H9 (cell line): ENCODE measurements around the gene VWA8. TPM values are rescaled to one million over a fixed set of nuclear protein-coding genes. Genes with fewer than 3 reads are reported as not detected.

Source experiments
- DNase-seq: peaks from one replicate; pipeline ENCODE4 v3.0.0-alpha.2; 2017
- H2AFZ ChIP-seq: one replicate; pipeline ENCODE4 v1.6.1; 2013; ENCODE audit warnings: mild to moderate bottlenecking, low read length, control low read depth, moderate library complexity
- H2AK5ac ChIP-seq: 2 replicates; pipeline ENCODE4 v1.6.1; 2013; ENCODE audit warnings: low read length, control low read depth, mixed read lengths; ENCODE audit not compliant: insufficient read length
- H2BK120ac ChIP-seq: one replicate; pipeline ENCODE4 v1.6.1; 2013; ENCODE audit warnings: low read depth, mild to moderate bottlenecking, low read length, control low read depth, inconsistent platforms; ENCODE audit not compliant: poor library complexity, severe bottlenecking
- H2BK12ac ChIP-seq: 2 replicates; pipeline ENCODE4 v1.6.1; 2013; ENCODE audit warnings: low read length, control low read depth, mixed read lengths, low read depth; ENCODE audit not compliant: insufficient read length
- H2BK15ac ChIP-seq: 2 replicates; pipeline ENCODE4 v1.6.1; 2013; ENCODE audit warnings: low read depth, low read length, control low read depth
- H2BK20ac ChIP-seq: one replicate; pipeline ENCODE4 v1.6.1; 2013; ENCODE audit warnings: low read depth, mild to moderate bottlenecking, low read length, control low read depth, inconsistent platforms; ENCODE audit not compliant: poor library complexity, severe bottlenecking
- H2BK5ac ChIP-seq: 2 replicates; pipeline ENCODE4 v1.6.1; 2013; ENCODE audit warnings: low read length, control low read depth, mixed read lengths; ENCODE audit not compliant: insufficient read length
- H3K14ac ChIP-seq: 2 replicates; pipeline ENCODE4 v1.6.1; 2013; ENCODE audit warnings: low read length, control low read depth; ENCODE audit not compliant: insufficient read depth
- H3K18ac ChIP-seq: 2 replicates; pipeline ENCODE4 v1.6.1; 2013; ENCODE audit warnings: low read depth, mild to moderate bottlenecking, mixed read lengths, low read length, control low read depth; ENCODE audit not compliant: insufficient read length
- H3K23ac ChIP-seq: 2 replicates; pipeline ENCODE4 v1.6.1; 2013; ENCODE audit warnings: low read length, control low read depth, mixed read lengths, low read depth; ENCODE audit not compliant: insufficient read length
- H3K23me2 ChIP-seq: 2 replicates; pipeline ENCODE4 v1.6.1; 2013; ENCODE audit warnings: low read depth, mild to moderate bottlenecking, mixed read lengths, low read length, control low read depth; ENCODE audit not compliant: insufficient read length, poor library complexity, severe bottlenecking
- H3K27ac ChIP-seq: 2 replicates; pipeline ENCODE4 v1.5.1; 2013; ENCODE audit warnings: low read length, control low read depth, mixed read lengths, low read depth; ENCODE audit not compliant: insufficient read length
- H3K27me3 ChIP-seq: 2 replicates; pipeline ENCODE4 v1.6.1; 2013; ENCODE audit warnings: low read length, control low read depth, inconsistent platforms; ENCODE audit not compliant: insufficient read depth
- H3K4ac ChIP-seq: 2 replicates; pipeline ENCODE4 v1.6.1; 2013; ENCODE audit warnings: low read depth, mild to moderate bottlenecking, control low read depth, inconsistent platforms, low read length, moderate library complexity
- H3K4me1 ChIP-seq: 2 replicates; pipeline ENCODE4 v1.6.1; 2013; ENCODE audit warnings: low read length, control low read depth, inconsistent platforms; ENCODE audit not compliant: insufficient read depth
- H3K4me2 ChIP-seq: 2 replicates; pipeline ENCODE4 v1.6.1; 2013; ENCODE audit warnings: low read length, control low read depth, mixed read lengths; ENCODE audit not compliant: insufficient read length, insufficient read depth
- H3K56ac ChIP-seq: 2 replicates; pipeline ENCODE4 v1.6.1; 2013; ENCODE audit warnings: low read depth, mild to moderate bottlenecking, mixed read lengths, low read length, control low read depth; ENCODE audit not compliant: insufficient read length
- H3K79me1 ChIP-seq: 2 replicates; pipeline ENCODE4 v1.6.1; 2013; ENCODE audit warnings: low read depth, mild to moderate bottlenecking, moderate library complexity, low read length, control low read depth, inconsistent platforms; ENCODE audit not compliant: insufficient read depth, poor library complexity, severe bottlenecking
- H3K79me2 ChIP-seq: 2 replicates; pipeline ENCODE4 v1.6.1; 2013; ENCODE audit warnings: low read length, control low read depth, inconsistent platforms; ENCODE audit not compliant: insufficient read depth
- H3K9ac ChIP-seq: 2 replicates; pipeline ENCODE4 v1.6.1; 2013; ENCODE audit warnings: low read length, control low read depth, mixed read lengths; ENCODE audit not compliant: insufficient read length; ENCODE audit errors: extremely low read depth
- H3K9me3 ChIP-seq: one replicate; pipeline ENCODE4 v1.6.1; 2013; ENCODE audit warnings: low read depth, low read length, inconsistent platforms; ENCODE audit not compliant: control insufficient read depth
- H3T11ph ChIP-seq: one replicate; pipeline ENCODE4 v1.6.1; 2013; ENCODE audit warnings: mild to moderate bottlenecking, low read length, control low read depth, inconsistent platforms
- H4K20me1 ChIP-seq: one replicate; pipeline ENCODE4 v1.6.1; 2013; ENCODE audit not compliant: control insufficient read depth, insufficient read length, insufficient read depth
- H4K5ac ChIP-seq: 2 replicates; pipeline ENCODE4 v1.6.1; 2013; ENCODE audit warnings: low read depth, mild to moderate bottlenecking, mixed read lengths, low read length, control low read depth; ENCODE audit not compliant: insufficient read length
- H4K8ac ChIP-seq: replicated peaks from 2 replicates; pipeline ENCODE4 v1.6.1; 2013; ENCODE audit warnings: low read length, control low read depth, mixed read lengths, low read depth; ENCODE audit not compliant: insufficient read length
- H4K91ac ChIP-seq: 2 replicates; pipeline ENCODE4 v1.6.1; 2013; ENCODE audit warnings: low read depth, mild to moderate bottlenecking, moderate library complexity, mixed read lengths, low read length, control low read depth; ENCODE audit not compliant: insufficient read length
- H3K27ac Mint-ChIP-seq, 3 experiments: 2 replicates in 2 of 3; 3 replicates in 1 of 3; pipeline ENCODE4 v1.8.0; 2020 to 2021; ENCODE audit warnings: mixed read lengths in 3 of 3, mild to moderate bottlenecking in 1 of 3, moderate library complexity in 1 of 3
- H3K27me3 Mint-ChIP-seq: 2 replicates; pipeline ENCODE4 v1.8.0; 2021; ENCODE audit warnings: low read depth, mild to moderate bottlenecking, moderate library complexity, mixed read lengths
- H3K36me3 Mint-ChIP-seq, 3 experiments: 2 replicates in 2 of 3; 3 replicates in 1 of 3; pipeline ENCODE4 v1.8.0; 2020 to 2021; ENCODE audit warnings: low read depth in 3 of 3, mixed read lengths in 3 of 3; ENCODE audit not compliant: insufficient read depth in 1 of 3
- H3K4me1 Mint-ChIP-seq, 2 experiments: 2 replicates each; pipeline ENCODE4 v1.8.0; 2020; ENCODE audit warnings: mixed read lengths in 2 of 2
- H3K4me3 Mint-ChIP-seq, 2 experiments: 2 replicates in 1 of 2; 3 replicates in 1 of 2; pipeline ENCODE4 v1.8.0; 2020 to 2021; ENCODE audit warnings: mild to moderate bottlenecking in 2 of 2, mixed read lengths in 2 of 2, moderate library complexity in 1 of 2
- H3K9me3 Mint-ChIP-seq, 2 experiments: 2 replicates in 1 of 2; 3 replicates in 1 of 2; pipeline ENCODE4 v1.8.0; 2020; ENCODE audit warnings: mild to moderate bottlenecking in 2 of 2, mixed read lengths in 2 of 2, moderate library complexity in 1 of 2
- CTCF ChIP-seq: fragments of 200-600 bp; sonication (generic); conservative IDR thresholded peaks from 3 replicates; pipeline ENCODE4 v1.8.0; 2021; ENCODE audit warnings: antibody characterized with exemption, mild to moderate bottlenecking
- WGBS: extraction: QIAGEN DNeasy Blood & Tissue Kit; methylation state at CpG from one replicate; pipeline ENCODE4 v1.1.7; 2013; ENCODE audit warnings: missing lambda C conversion rate, low lambda C conversion rate, mixed read lengths; ENCODE audit not compliant: insufficient read length; ENCODE audit errors: extremely low coverage; 5-methylcytosine and 5-hydroxymethylcytosine counted together
- total RNA-seq: library from RNA; stranded (reverse); gene quantifications from 2 replicates; pipeline ENCODE4 v1.2.1, GENCODE V29; 2021

The VWA8 gene
- total RNA-seq, 1 experiment from 2014 or later: 17.4 TPM

- Mint-ChIP-seq H3K27ac (no peak overlapping the region), H3K36me3 (peaks cover 0 to 1% (median 0%) of the 10 kb centered on the region in 3 experiments; a peak in 2 of 7 replicates), H3K27me3 (no peaks in the 10 kb centered on the region), H3K9me3 (no peaks in the 10 kb centered on the region), H3K4me1 (no peaks in the 10 kb centered on the region), H3K4me3 (no peak overlapping the region)
- Histone ChIP-seq H3K79me2 (no peaks in the 10 kb centered on the region), H4K8ac (no peak overlapping the region), H4K20me1 (no peaks in the 10 kb centered on the region), H2AFZ (no peak overlapping the region), H3K9me3 (no peaks in the 10 kb centered on the region), H2BK12ac (no peak overlapping the region), H2AK5ac (no peak overlapping the region), H3K56ac (no peak overlapping the region), H3K18ac (no peak overlapping the region), H3K23me2 (no peaks in the 10 kb centered on the region), H3K4ac (no peak overlapping the region), H3K9ac (no peak overlapping the region), H2BK20ac (no peak overlapping the region), H3K4me1 (no peaks in the 10 kb centered on the region), H2BK15ac (no peak overlapping the region), H3T11ph (no peak overlapping the region), H3K14ac (no peak overlapping the region), H3K4me2 (no peak overlapping the region), H3K27me3 (no peaks in the 10 kb centered on the region), H3K79me1 (no peaks in the 10 kb centered on the region), H2BK120ac (no peak overlapping the region), H2BK5ac (no peak overlapping the region), H4K91ac (no peak overlapping the region), H3K27ac (no peak overlapping the region), H4K5ac (no peak overlapping the region), H3K23ac (no peak overlapping the region)
- no CpG with 5 or more reads among the region's 1 CpG for WGBS
- DNase-seq: no peak
- no peak for TF ChIP-seq CTCF
Observed at GRCh38 chr13:41934120-41934519, 26.8 kb downstream of the VWA8 start.
